B cell (primary cell): ENCODE measurements around the gene CHKB. TPM values are rescaled to one million over a fixed set of nuclear protein-coding genes. Genes with fewer than 3 reads are reported as not detected.
"Not testable (repeated sequence)": the region's sequence is repeated elsewhere in the genome, so short reads cannot be mapped to it uniquely, and the experiment has no call there.

Experiments
- ATAC-seq: fragments of 200-7000 bp; cut with Tn5 transposase; one replicate; pipeline ENCODE4 v1.10.0; 2021; ENCODE audit warnings: low read depth, mild to moderate bottlenecking, moderate number of reproducible peaks, moderate library complexity
- CTCF ChIA-PET: fragments of 350-600 bp; sonication (Branson Sonifier 250); formaldehyde crosslinking; loops from one replicate; lab custom pipeline; 2021; ENCODE audit warnings: antibody characterized with exemption, inconsistent platforms; lab: Charles Lee
- POLR2A ChIA-PET: fragments of 350-600 bp; sonication (Branson Sonifier 250); formaldehyde crosslinking; loops from one replicate; lab custom pipeline; 2021; ENCODE audit warnings: antibody characterized with exemption; lab: Charles Lee
- DNase-seq: peaks from one replicate; pipeline ENCODE4 v3.0.0; 2013
- H2AFZ ChIP-seq: 2 replicates; pipeline ENCODE4 v1.6.1; 2012; ENCODE audit warnings: mild to moderate bottlenecking, low read depth, low read length; ENCODE audit not compliant: insufficient read depth, poor library complexity, severe bottlenecking
- H3K27ac ChIP-seq, 2 donors: 1 replicate in 1 of 2; 2 replicates in 1 of 2; pipeline ENCODE4 v1.5.1; 2012 to 2013; ENCODE audit warnings: low read length in 2 of 2, mild to moderate bottlenecking in 2 of 2, moderate library complexity in 1 of 2
- H3K27me3 ChIP-seq, 4 experiments: fragments of 200-600 bp in 1 of 4; sonication (generic) in 1 of 4; replicated peaks in 1 of 4; 1 replicate in 2 of 4; 2 replicates in 2 of 4; pipeline versions ENCODE4 v1.6.1 to v1.7.0; 2013 to 2016; ENCODE audit warnings: low read length in 3 of 4, mild to moderate bottlenecking in 2 of 4, mixed read lengths in 1 of 4, moderate library complexity in 1 of 4; ENCODE audit not compliant: insufficient read depth in 4 of 4, control insufficient read depth in 3 of 4; ENCODE audit errors: control extremely low read depth in 1 of 4
- H3K36me3 ChIP-seq, 2 experiments: replicated peaks in 1 of 2; 1 replicate in 1 of 2; 2 replicates in 1 of 2; pipeline versions ENCODE4 v1.6.1 to v1.7.1; 2013; ENCODE audit warnings: low read length in 1 of 2; ENCODE audit not compliant: insufficient read depth in 2 of 2, control insufficient read depth in 1 of 2; ENCODE audit errors: control extremely low read depth in 1 of 2, extremely low read depth in 1 of 2
- H3K4me1 ChIP-seq, 2 donors: fragments of 200-600 bp in 1 of 2; sonication (generic) in 1 of 2; 1 replicate in 1 of 2; 2 replicates in 1 of 2; pipeline versions ENCODE4 v1.5.1 to v1.6.1; 2013 to 2017; ENCODE audit warnings: low read length in 2 of 2; ENCODE audit not compliant: control insufficient read depth in 2 of 2, insufficient read depth in 2 of 2
- H3K4me2 ChIP-seq: replicated peaks from 2 replicates; pipeline ENCODE3; 2012; ENCODE audit warnings: mild to moderate bottlenecking, low read depth, low read length; ENCODE audit not compliant: poor library complexity, severe bottlenecking
- H3K4me3 ChIP-seq, 5 experiments: fragments of 200-600 bp in 1 of 5; sonication (generic) in 1 of 5; 1 replicate in 3 of 5; 2 replicates in 2 of 5; pipeline versions ENCODE4 v1.5.1 to v1.7.0; 2011 to 2016; ENCODE audit warnings: low read length in 4 of 5, mild to moderate bottlenecking in 4 of 5, low read depth in 2 of 5, control low read depth in 1 of 5, moderate library complexity in 1 of 5; ENCODE audit not compliant: insufficient read depth in 1 of 5; ENCODE audit errors: control extremely low read depth in 1 of 5, extremely low read depth in 1 of 5
- H3K79me2 ChIP-seq: fragments of 200-600 bp; sonication (generic); one replicate; pipeline ENCODE4 v1.6.0; 2016; ENCODE audit warnings: low read length; ENCODE audit not compliant: control insufficient read depth, insufficient read depth
- H3K9ac ChIP-seq: fragments of 200-600 bp; sonication (generic); 2 replicates; pipeline ENCODE4 v1.6.1; 2017; ENCODE audit warnings: mild to moderate bottlenecking, low read length, moderate library complexity
- H3K9me3 ChIP-seq, 3 donors: one replicate each; pipeline versions ENCODE4 v1.6.1 to v1.7.1; 2013; ENCODE audit warnings: low read length in 2 of 3; ENCODE audit not compliant: control insufficient read depth in 2 of 3, insufficient read depth in 1 of 3; ENCODE audit errors: control extremely low read depth in 1 of 3
- H4K20me1 ChIP-seq: 2 replicates; pipeline ENCODE4 v1.6.0; 2012; ENCODE audit warnings: mild to moderate bottlenecking, low read length; ENCODE audit not compliant: insufficient read depth, control insufficient read depth, poor library complexity, severe bottlenecking
- H3K27ac Mint-ChIP-seq: one replicate; pipeline ENCODE4 v1.8.0; 2021; ENCODE audit warnings: mixed read lengths
- H3K27me3 Mint-ChIP-seq: one replicate; pipeline ENCODE4 v1.8.0; 2021; ENCODE audit warnings: mixed read lengths
- H3K4me1 Mint-ChIP-seq: one replicate; pipeline ENCODE4 v1.8.0; 2021; ENCODE audit warnings: mixed read lengths
- H3K4me3 Mint-ChIP-seq: one replicate; pipeline ENCODE4 v1.8.0; 2021; ENCODE audit warnings: mixed read lengths
- H3K9me3 Mint-ChIP-seq: one replicate; pipeline ENCODE4 v1.8.0; 2022; ENCODE audit warnings: mixed read lengths; ENCODE audit not compliant: insufficient read depth
- CTCF ChIP-seq: fragments of 200-600 bp; IDR thresholded peaks from one replicate; pipeline ENCODE4 v1.8.0; 2022; ENCODE audit warnings: antibody characterized with exemption, mild to moderate bottlenecking
- EZH2 ChIP-seq: IDR thresholded peaks from 2 replicates; pipeline ENCODE4 v1.6.1; 2012; ENCODE audit warnings: borderline replicate concordance, low read depth, mild to moderate bottlenecking, moderate library complexity, low read length; ENCODE audit not compliant: insufficient read depth, poor library complexity, severe bottlenecking
- WGBS: methylation state at CpG from one replicate; pipeline ENCODE4 v1.1.5; 2013; ENCODE audit warnings: missing lambda C conversion rate; ENCODE audit not compliant: insufficient coverage; 5-methylcytosine and 5-hydroxymethylcytosine counted together
- intact Hi-C: fragments of 100-400 bp; cut with micrococcal nuclease; formaldehyde crosslinking; loops from one replicate; pipeline ENCODE4 v1.10.0; 2022
- polyA plus RNA-seq: library from polyadenylated mRNA; depleted of rRNA; stranded (reverse); fragments of >200 nt; gene quantifications from 2 replicates; pipeline ENCODE4 v1.2.3, GENCODE V29; 2012
- total RNA-seq, 2 donors: library from RNA; stranded (reverse); fragments of 120-200 nt in 1 of 2; gene quantifications; 1 replicate in 1 of 2; 2 replicates in 1 of 2; pipeline versions ENCODE4 v1.2.3 to v1.2.4, GENCODE V29; 2013 to 2022

The CHKB gene
- total and polyA plus RNA-seq, 2 donors (not counting 1 experiment from before 2014, with no cell fraction given) = 238 to 309 TPM

GRCh38 chr22:50609599-50609998 is 26.9 kb upstream of the CHKB start:
- H3K4me1 Mint-ChIP-seq = peaks cover 1% of the 10 kb centered on the region
- TF ChIP-seq EZH2 = no peak
- TF ChIP-seq CTCF = no peak
- Histone ChIP-seq H3K4me3 (no peak overlapping the region), H3K27me3 (peaks cover 0 to 46% (median 3%) of the 10 kb centered on the region in 4 experiments), H3K4me2 (no peak overlapping the region), H3K9ac (no peak overlapping the region), H3K4me1 (no peaks in the 10 kb centered on the region), H3K36me3 (no peaks in the 10 kb centered on the region), H2AFZ (no peak overlapping the region), H3K9me3 (peaks cover 0 to 9% (median 0%) of the 10 kb centered on the region in 3 donors), H4K20me1 (no peaks in the 10 kb centered on the region), H3K27ac (no peak overlapping the region), H3K79me2 (no peaks in the 10 kb centered on the region)
- peaks cover 43% of the 10 kb centered on the region for H3K27me3 Mint-ChIP-seq
- intact Hi-C loops = no loop called here
- CTCF ChIA-PET = no interaction called here
- 90% methylated on average over 12 of the region's 12 CpGs for WGBS
- no peaks in the 10 kb centered on the region for H3K9me3 Mint-ChIP-seq
- DNase-seq (no peak), ATAC-seq (no peak)
- POLR2A ChIA-PET = no interaction called here
- no peak overlapping the region for H3K27ac Mint-ChIP-seq
- H3K4me3 Mint-ChIP-seq = no peak overlapping the region

GRCh38 chr22:50608996-50609395 is 26.3 kb upstream of the CHKB start:
- WGBS = 92% methylated on average over 2 of the region's 10 CpGs
- intact Hi-C loops = no loop called here
- no peaks in the 10 kb centered on the region for H3K36me3 ChIP-seq
- peaks cover 0 to 46% (median 3%) of the 10 kb centered on the region in 4 experiments for H3K27me3 ChIP-seq
- no peaks in the 10 kb centered on the region for H4K20me1 ChIP-seq
- H3K79me2 ChIP-seq = no peaks in the 10 kb centered on the region
- ATAC-seq (no peak), DNase-seq (no peak)
- H2AFZ ChIP-seq = no peak overlapping the region
- no peaks in the 10 kb centered on the region for H3K9me3 Mint-ChIP-seq
- peaks cover 0 to 9% (median 0%) of the 10 kb centered on the region in 3 donors for H3K9me3 ChIP-seq
- H3K4me1 Mint-ChIP-seq = peaks cover 1% of the 10 kb centered on the region
- no peak overlapping the region for H3K4me3 Mint-ChIP-seq
- TF ChIP-seq EZH2 = no peak
- TF ChIP-seq CTCF = no peak
- H3K4me1 ChIP-seq = no peaks in the 10 kb centered on the region
- ChIA-PET CTCF (no interaction called here), POLR2A (no interaction called here)
- H3K27ac Mint-ChIP-seq = no peak overlapping the region
- no peak overlapping the region for H3K4me2 ChIP-seq
- H3K27ac ChIP-seq = no peak overlapping the region
- H3K27me3 Mint-ChIP-seq = peaks cover 43% of the 10 kb centered on the region
- no peak overlapping the region for H3K9ac ChIP-seq
- H3K4me3 ChIP-seq = no peak overlapping the region

DNA sequence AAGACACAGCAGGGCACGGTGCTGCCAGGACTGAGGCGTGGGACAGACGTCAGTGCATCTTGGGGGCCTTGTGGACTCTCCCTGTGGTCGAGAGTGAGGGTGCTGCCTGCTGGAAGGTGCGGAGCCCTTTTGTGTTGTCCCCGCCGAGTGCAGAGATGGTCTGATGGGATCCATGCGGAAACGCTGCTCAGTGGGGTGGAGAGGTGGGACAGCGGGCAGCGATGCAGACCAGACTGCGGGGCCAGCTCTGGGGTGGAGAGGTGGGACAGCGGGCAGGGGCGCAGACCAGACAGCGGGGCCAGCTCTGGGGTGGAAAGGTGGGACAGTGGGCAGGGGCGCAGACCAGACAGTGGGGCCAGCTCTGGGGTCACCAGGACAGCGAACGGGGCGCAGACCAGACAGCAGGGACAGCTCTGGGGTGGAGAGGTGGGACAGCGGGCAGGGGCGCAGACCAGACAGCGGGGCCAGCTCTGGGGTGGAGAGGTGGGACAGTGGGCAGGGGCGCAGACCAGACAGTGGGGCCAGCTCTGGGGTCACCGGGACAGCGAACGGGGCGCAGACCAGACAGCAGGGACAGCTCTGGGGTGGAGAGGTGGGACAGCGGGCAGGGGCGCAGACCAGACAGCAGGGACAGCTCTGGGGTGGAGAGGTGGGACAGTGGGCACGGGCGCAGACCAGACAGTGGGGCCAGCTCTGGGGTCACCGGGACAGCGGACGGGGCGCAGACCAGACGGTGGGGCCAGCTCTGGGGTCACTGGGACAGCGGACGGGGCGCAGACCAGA is 25.6 kb upstream of the CHKB start:
- H3K79me2 ChIP-seq, H3K4me1 Mint-ChIP-seq, H3K9me3 Mint-ChIP-seq, H3K36me3 ChIP-seq, H3K27ac ChIP-seq, H3K4me1 ChIP-seq, H4K20me1 ChIP-seq, ATAC-seq, H3K4me2 ChIP-seq, H3K27ac Mint-ChIP-seq, H3K4me3 Mint-ChIP-seq, H3K4me3 ChIP-seq, H3K9me3 ChIP-seq, DNase-seq, POLR2A ChIA-PET, H2AFZ ChIP-seq, H3K9ac ChIP-seq, intact Hi-C loops, CTCF ChIA-PET: not testable (repeated sequence)
- H3K27me3 Mint-ChIP-seq = peaks cover 40% of the 10 kb centered on the region
- H3K27me3 ChIP-seq = peaks cover 0 to 47% (median 5%) of the 10 kb centered on the region in 4 experiments
- 88% methylated on average over 34 of the region's 39 CpGs for WGBS
